Measurements from ENCODE around the gene TRPM5.

GRCh38 chr11:2416765-2417164, 27.5 kb downstream of the TRPM5 start:
- TF ChIP-seq L3MBTL2 (IDR thresholded peaks at IDR 0.05) (no peak), PHTF2 (CRISPR knock-in tag; IDR thresholded peaks at IDR 0.05) (no peak), SNAPC5 (CRISPR knock-in tag; IDR thresholded peaks at IDR 0.05) (no peak), SETDB1 (IDR thresholded peaks at IDR 0.05; ENCODE audit: low read length) (no peak), TAF15 (IDR thresholded peaks at IDR 0.05; ENCODE audit: low read depth, low read length) (no peak), GATAD2A (IDR thresholded peaks at IDR 0.05) (no peak), TRIM28 (IDR thresholded peaks at IDR 0.05) (no peak), PRDM10 (IDR thresholded peaks at IDR 0.05; ENCODE audit: partially characterized antibody) (no peak), TAF7 (tag; IDR thresholded peaks at IDR 0.05) (no peak), CEBPB (tag; IDR thresholded peaks at IDR 0.05) (no peak), EZH2 (IDR thresholded peaks at IDR 0.05; ENCODE audit: borderline replicate concordance, low read depth, low read length) (no peak), CTCF (IDR thresholded peaks at IDR 0.05 in 2 of 3, conservative IDR thresholded peaks at IDR 0.05 in 1 of 3; ENCODE audit: insufficient read depth in 2 of 3, low read depth in 1 of 3, low read length in 3 of 3) (no peak)

Measured in K562 (cell line).